Kasumi-1 (cell line): ENCODE results near the gene MCMBP.
A peak's percentile ranks its signal among the peaks of the same experiment; 100 is the strongest.
"Not testable (repeated sequence)": the region's sequence is repeated elsewhere in the genome, so short reads cannot be mapped to it uniquely, and the experiment has no call there.

Experiments used
- DNase-seq, 2 experiments: peaks; one replicate each; lab custom pipeline; 2025; lab: John Stamatoyannopoulos, UW

The MCMBP gene

GRCh38 chr10:119872610-119872859 lies at the start of gene MCMBP:
Gene MCMBP (minus strand): TSS chr10:119872843. CDS start chr10:119872584, 259 bp downstream.
- no peak for DNase-seq

GRCh38 chr10:119919826-119920225 lies 47.2 kb upstream of the MCMBP start:
- DNase-seq = peak; percentile 43 to 51

GRCh38 chr10:119919271-119919670 lies 46.6 kb upstream of the MCMBP start:
- no peak for DNase-seq

GRCh38 chr10:119917777-119918176 lies 45.1 kb upstream of the MCMBP start:
- DNase-seq = peak; percentile 23 to 30

GRCh38 chr10:119910689-119911088 lies 38.0 kb upstream of the MCMBP start:
- DNase-seq = no peak

GRCh38 chr10:119908166-119908565 lies 35.5 kb upstream of the MCMBP start:
- DNase-seq = no peak

GRCh38 chr10:119907695-119908094 lies 35.1 kb upstream of the MCMBP start:
- DNase-seq = not testable (repeated sequence)

- DNase-seq = no peak
These were observed 31.5 kb upstream of the MCMBP start for GRCh38 chr10:119903946-119904666.

- no peak for DNase-seq
These were observed 25.9 kb upstream of the MCMBP start for GRCh38 chr10:119898577-119898976.

GRCh38 chr10:119896937-119897770 lies 24.5 kb upstream of the MCMBP start:
- DNase-seq = no peak

- peak; percentile 42 to 58 for DNase-seq
These were observed 23.5 kb upstream of the MCMBP start for GRCh38 chr10:119896061-119896655.

- no peak for DNase-seq
These were observed 21.3 kb upstream of the MCMBP start for GRCh38 chr10:119893845-119894427.

- no peak for DNase-seq
These were observed 20.4 kb upstream of the MCMBP start for GRCh38 chr10:119893074-119893473.

GRCh38 chr10:119892188-119893065 lies 19.8 kb upstream of the MCMBP start, which contains the start of gene SEC23IP:
Gene SEC23IP (plus strand): TSS chr10:119892730. CDS start chr10:119892783, 53 bp downstream.
- DNase-seq = peak; percentile 97 to 98

GRCh38 chr10:119891849-119892187 lies 19.2 kb upstream of the MCMBP start:
- DNase-seq = not testable (repeated sequence)

GRCh38 chr10:119890307-119890706 lies 17.7 kb upstream of the MCMBP start:
- not testable (repeated sequence) for DNase-seq

- peak; percentile 31 to 38 for DNase-seq
These were observed 16.6 kb upstream of the MCMBP start for GRCh38 chr10:119889201-119889600.

GRCh38 chr10:119888715-119889114 lies 16.1 kb upstream of the MCMBP start:
- peak; percentile 46 to 60 for DNase-seq

GRCh38 chr10:119886070-119886469 lies 13.4 kb upstream of the MCMBP start:
- not testable (repeated sequence) for DNase-seq

GRCh38 chr10:119883901-119884611 lies 11.4 kb upstream of the MCMBP start:
- not testable (repeated sequence) for DNase-seq

GRCh38 chr10:119878524-119878923 lies 5.9 kb upstream of the MCMBP start:
- no peak for DNase-seq
